ENCODE data around the gene UBE2J2. TPM values are rescaled to one million over a fixed set of nuclear protein-coding genes. Genes with fewer than 3 reads are reported as not detected.

UBE2J2 gene
- total and polyA plus RNA-seq, 2 donors (not counting 3 experiments of a cell fraction or from before 2014, with no cell fraction given) = 60.7 to 80.7 TPM

- Histone ChIP-seq H3K9me3 (replicated peaks; ENCODE audit: control insufficient read depth, insufficient read depth, low read length) (no peaks in the 10 kb centered on the region), H3K4me1 (ENCODE audit: control insufficient read depth, extremely low read depth, insufficient read depth, low read length) (peaks cover 5% of the 10 kb centered on the region)
- dilution Hi-C loops (cut with MboI; ENCODE audit: extremely low pct_ligation_motif_present, low sequenced_read_pairs) = no loop called here
Measured at GRCh38 chr1:1255611-1256010, 18.0 kb downstream of the UBE2J2 start.

More at GRCh38 chr1:1255611-1256010, 18.0 kb downstream of the UBE2J2 start:
- FAIRE-seq (no peak), DNase-seq (ENCODE audit: low read depth, low spot score) (no peak)
- H3K36me3 ChIP-seq (ENCODE audit: control insufficient read depth in 2 of 2, extremely low read depth in 1 of 2, insufficient read depth in 2 of 2, low read length in 2 of 2) = peaks cover 0 to 24% of the 10 kb centered on the region in 2 experiments
- intact Hi-C loops (cut with micrococcal nuclease) = no loop called here
- TF ChIP-seq GATA2 (IDR thresholded peaks at IDR 0.05; ENCODE audit: insufficient read depth, insufficient read length, low read depth, low read length) (no peak), POLR2AphosphoS5 (IDR thresholded peaks at IDR 0.05; ENCODE audit: insufficient read depth, low read depth, low read length) (no peak), MAX (IDR thresholded peaks at IDR 0.05; ENCODE audit: insufficient read depth, insufficient read length) (no peak), FOS (IDR thresholded peaks at IDR 0.05; ENCODE audit: borderline replicate concordance, insufficient read depth, low read length) (no peak), EZH2 (IDR thresholded peaks at IDR 0.05; ENCODE audit: borderline replicate concordance, low read depth, low read length, severe bottlenecking) (no peak), CTCF (IDR thresholded peaks at IDR 0.05; ENCODE audit: extremely low read depth in 1 of 2, insufficient read depth in 1 of 2, low read depth in 1 of 2, low read length in 2 of 2) (no peak), JUN (IDR thresholded peaks at IDR 0.05; ENCODE audit: borderline replicate concordance, insufficient read depth, insufficient read length, low read depth) (no peak), POLR2A (IDR thresholded peaks at IDR 0.05; ENCODE audit: low read depth, low read length) (no peak), MYC (IDR thresholded peaks at IDR 0.05; ENCODE audit: low read depth, low read length) (no peak)
- ChIA-PET CTCF (interaction anchor here (1.2 kb wide), 1 partner anchor 253 kb away, joined by 3 read pairs; no protein-coding TSS in a partner anchor), POLR2A (no interaction called here)
- no peaks in the 10 kb centered on the region for H4K20me1 ChIP-seq (replicated peaks; ENCODE audit: control insufficient read depth, extremely low read depth, insufficient read depth, low read length)
- no peak overlapping the region for H3K4me2 ChIP-seq (ENCODE audit: insufficient read depth, low read length)
- no peak overlapping the region for H2AFZ ChIP-seq (ENCODE audit: low read depth, low read length)
- no peaks in the 10 kb centered on the region for H3K9me1 ChIP-seq (replicated peaks; ENCODE audit: control insufficient read depth, extremely low read depth, insufficient read depth, low read length)
- no peak overlapping the region for H3K27ac ChIP-seq (ENCODE audit: insufficient read depth, low read depth, low read length)
- H3K4me3 ChIP-seq (replicated peaks in 1 of 3; ENCODE audit: insufficient read depth in 1 of 3, low read depth in 1 of 3, low read length in 3 of 3) = no peak overlapping the region
- no TSS peak for BruUV-seq (replicated peaks)
- no peak overlapping the region for H3K9ac ChIP-seq (replicated peaks; ENCODE audit: extremely low read depth, insufficient read depth, low read length)
- H3K79me2 ChIP-seq (ENCODE audit: control insufficient read depth, insufficient read depth, low read length) = peaks cover 8% of the 10 kb centered on the region
- H3K27me3 ChIP-seq (ENCODE audit: control insufficient read depth in 2 of 2, insufficient read depth in 2 of 2, low read length in 2 of 2) = no peaks in the 10 kb centered on the region
